Fibroblast of lung (primary cell): Measurements from ENCODE around the gene EPHB2. TPM values are rescaled to one million over a fixed set of nuclear protein-coding genes. Genes with fewer than 3 reads are reported as not detected.

Experiments used
- DNase-seq, 2 donors: peaks; one replicate each; pipeline versions ENCODE4 v3.0.0 to v3.0.0-alpha.2; 2010; ENCODE audit warnings: low read depth in 2 of 2
- H2AFZ ChIP-seq: 2 replicates; pipeline ENCODE4 v1.5.1; 2012; ENCODE audit warnings: low read length, control low read depth, inconsistent platforms
- H3K27ac ChIP-seq: 2 replicates; pipeline ENCODE4 v1.5.1; 2011; ENCODE audit warnings: low read length, control low read depth; ENCODE audit not compliant: insufficient read depth
- H3K27me3 ChIP-seq: 2 replicates; pipeline ENCODE4 v1.5.1; 2011; ENCODE audit warnings: mild to moderate bottlenecking, low read length; ENCODE audit not compliant: control insufficient read depth, insufficient read depth
- H3K36me3 ChIP-seq: 2 replicates; pipeline ENCODE4 v1.5.1; 2011; ENCODE audit warnings: low read length; ENCODE audit not compliant: control insufficient read depth, insufficient read depth
- H3K4me1 ChIP-seq: 2 replicates; pipeline ENCODE4 v1.5.1; 2011; ENCODE audit warnings: low read length; ENCODE audit not compliant: control insufficient read depth, insufficient read depth; ENCODE audit errors: extremely low read depth
- H3K4me2 ChIP-seq: 2 replicates; pipeline ENCODE4 v1.5.1; 2011; ENCODE audit warnings: low read length, control low read depth; ENCODE audit not compliant: insufficient read depth; ENCODE audit errors: extremely low read depth
- H3K4me3 ChIP-seq, 4 experiments: fragments of 200-600 bp in 1 of 4; sonication (generic) in 1 of 4; replicated peaks in 1 of 4; 2 replicates each; pipeline ENCODE4 v1.5.1; 2011 to 2016; ENCODE audit warnings: low read length in 4 of 4, low read depth in 3 of 4, mild to moderate bottlenecking in 3 of 4, control low read depth in 2 of 4, inconsistent platforms in 1 of 4, mixed read lengths in 1 of 4; ENCODE audit not compliant: insufficient read depth in 1 of 4; ENCODE audit errors: control extremely low read depth in 1 of 4
- H3K79me2 ChIP-seq: 2 replicates; pipeline ENCODE4 v1.5.1; 2012; ENCODE audit warnings: mild to moderate bottlenecking, low read length, inconsistent platforms; ENCODE audit not compliant: control insufficient read depth, insufficient read depth
- H3K9ac ChIP-seq: 2 replicates; pipeline ENCODE4 v1.5.1; 2011; ENCODE audit warnings: mild to moderate bottlenecking, low read length, control low read depth; ENCODE audit not compliant: insufficient read depth
- H3K9me3 ChIP-seq: 2 replicates; pipeline ENCODE4 v1.5.1; 2012; ENCODE audit warnings: low read depth, low read length; ENCODE audit not compliant: control insufficient read depth, insufficient read depth
- H4K20me1 ChIP-seq: 2 replicates; pipeline ENCODE4 v1.5.1; 2011; ENCODE audit warnings: low read length; ENCODE audit not compliant: control insufficient read depth, insufficient read depth; ENCODE audit errors: extremely low read depth
- EZH2 ChIP-seq: IDR thresholded peaks from 2 replicates; pipeline ENCODE4 v1.5.1; 2012; ENCODE audit warnings: low read length, control low read depth, mild to moderate bottlenecking; ENCODE audit errors: missing control alignments
- polyA plus RNA-seq, 2 donors: library from polyadenylated mRNA; depleted of rRNA in 1 of 2; stranded (reverse) in 1 of 2; unstranded in 1 of 2; fragments of >200 nt; gene quantifications; 2 replicates each; pipeline ENCODE4 v1.2.1, GENCODE V29; 2011 to 2012; ENCODE audit warnings: missing spikeins in 1 of 2
- total RNA-seq: library from RNA; depleted of rRNA; stranded (reverse); fragments of >200 nt; gene quantifications from 2 replicates; pipeline ENCODE4 v1.2.1, GENCODE V29; 2014
- TF ChIP-seq, protein P1 (sequence below), 2 donors: IDR thresholded peaks in 1 of 2; conservative IDR thresholded peaks in 1 of 2; 1 replicate in 1 of 2; 2 replicates in 1 of 2; pipeline ENCODE4 v1.5.1; 2011 to 2012; ENCODE audit warnings: low read length in 2 of 2, control low read depth in 1 of 2, inconsistent platforms in 1 of 2, low read depth in 1 of 2, mild to moderate bottlenecking in 1 of 2

EPHB2 gene
- total and polyA plus RNA-seq, 2 donors (not counting 1 experiment from before 2014, with no cell fraction given): 4.1 to 11.2 TPM

GRCh38 chr1:22925111-22925510, 214.5 kb downstream of the EPHB2 start:
- H2AFZ ChIP-seq: no peak overlapping the region
- DNase-seq: no peak
- no peaks in the 10 kb centered on the region for H3K36me3 ChIP-seq
- no peaks in the 10 kb centered on the region for H3K4me1 ChIP-seq
- no peaks in the 10 kb centered on the region for H3K79me2 ChIP-seq
- peaks cover 2% of the 10 kb centered on the region for H3K9me3 ChIP-seq
- H3K27ac ChIP-seq: no peak overlapping the region
- peaks cover 10% of the 10 kb centered on the region for H3K27me3 ChIP-seq
- no peaks in the 10 kb centered on the region for H4K20me1 ChIP-seq
- H3K4me3 ChIP-seq: no peak overlapping the region
- no peak overlapping the region for H3K4me2 ChIP-seq
- no peak for TF ChIP-seq EZH2
- TF ChIP-seq, protein P1, sequence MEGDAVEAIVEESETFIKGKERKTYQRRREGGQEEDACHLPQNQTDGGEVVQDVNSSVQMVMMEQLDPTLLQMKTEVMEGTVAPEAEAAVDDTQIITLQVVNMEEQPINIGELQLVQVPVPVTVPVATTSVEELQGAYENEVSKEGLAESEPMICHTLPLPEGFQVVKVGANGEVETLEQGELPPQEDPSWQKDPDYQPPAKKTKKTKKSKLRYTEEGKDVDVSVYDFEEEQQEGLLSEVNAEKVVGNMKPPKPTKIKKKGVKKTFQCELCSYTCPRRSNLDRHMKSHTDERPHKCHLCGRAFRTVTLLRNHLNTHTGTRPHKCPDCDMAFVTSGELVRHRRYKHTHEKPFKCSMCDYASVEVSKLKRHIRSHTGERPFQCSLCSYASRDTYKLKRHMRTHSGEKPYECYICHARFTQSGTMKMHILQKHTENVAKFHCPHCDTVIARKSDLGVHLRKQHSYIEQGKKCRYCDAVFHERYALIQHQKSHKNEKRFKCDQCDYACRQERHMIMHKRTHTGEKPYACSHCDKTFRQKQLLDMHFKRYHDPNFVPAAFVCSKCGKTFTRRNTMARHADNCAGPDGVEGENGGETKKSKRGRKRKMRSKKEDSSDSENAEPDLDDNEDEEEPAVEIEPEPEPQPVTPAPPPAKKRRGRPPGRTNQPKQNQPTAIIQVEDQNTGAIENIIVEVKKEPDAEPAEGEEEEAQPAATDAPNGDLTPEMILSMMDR (conservative IDR thresholded peaks at IDR 0.05 in 1 of 2, IDR thresholded peaks at IDR 0.05 in 1 of 2; ENCODE audit: low read depth in 1 of 2, low read length in 2 of 2): no peak
- no peak overlapping the region for H3K9ac ChIP-seq

DNA sequence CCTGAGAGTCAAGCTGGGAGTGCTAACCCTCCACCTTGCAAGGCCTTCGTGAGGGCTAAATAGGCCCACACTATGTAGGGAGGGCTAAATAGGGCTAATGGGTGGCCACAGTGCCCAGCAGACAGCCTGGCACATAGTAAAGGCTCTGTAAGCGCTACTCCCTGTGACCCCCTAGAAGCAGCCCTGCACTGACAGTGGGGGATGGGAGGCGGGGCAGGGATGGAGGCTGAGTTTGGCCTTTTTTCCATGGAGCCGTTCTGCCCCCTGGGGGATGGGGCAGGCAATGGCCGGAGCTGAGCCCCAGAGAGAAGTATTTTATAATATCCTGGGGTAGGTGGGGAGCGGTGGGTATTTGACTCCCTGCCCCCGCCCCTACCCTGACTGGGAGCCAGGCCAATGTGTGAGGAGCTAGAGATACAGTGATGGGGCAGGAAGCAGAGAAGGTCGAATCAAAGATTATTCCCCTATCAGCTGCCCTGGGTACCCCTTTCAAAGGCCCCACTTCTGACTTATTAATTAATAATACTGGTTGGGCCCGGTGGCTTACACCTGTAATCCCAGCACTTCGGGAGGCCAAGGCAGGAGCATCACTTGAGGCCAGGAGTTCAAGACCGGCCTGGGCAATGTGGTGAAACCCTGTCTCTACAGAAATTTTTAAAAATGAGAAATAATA, 219.7 kb downstream of the EPHB2 start:
- no peaks in the 10 kb centered on the region for H4K20me1 ChIP-seq
- no peaks in the 10 kb centered on the region for H3K4me1 ChIP-seq
- peak; percentile 8 to 25 for DNase-seq
- TF ChIP-seq EZH2: no peak
- TF ChIP-seq, protein P1 (conservative IDR thresholded peaks at IDR 0.05 in 1 of 2, IDR thresholded peaks at IDR 0.05 in 1 of 2; ENCODE audit: low read depth in 1 of 2, low read length in 2 of 2): peak; percentile 86 to 91
- no peak overlapping the region for H3K9ac ChIP-seq
- H3K4me2 ChIP-seq: no peak overlapping the region
- H3K27me3 ChIP-seq: peaks cover 10% of the 10 kb centered on the region
- H2AFZ ChIP-seq: no peak overlapping the region
- H3K36me3 ChIP-seq: no peaks in the 10 kb centered on the region
- no peak overlapping the region for H3K27ac ChIP-seq
- H3K9me3 ChIP-seq: no peaks in the 10 kb centered on the region
- no peaks in the 10 kb centered on the region for H3K79me2 ChIP-seq
- H3K4me3 ChIP-seq: no peak overlapping the region

- Histone ChIP-seq H3K9me3 (no peaks in the 10 kb centered on the region), H3K36me3 (no peaks in the 10 kb centered on the region), H3K4me1 (no peaks in the 10 kb centered on the region), H3K4me3 (no peak overlapping the region), H2AFZ (no peak overlapping the region), H3K9ac (no peak overlapping the region), H4K20me1 (no peaks in the 10 kb centered on the region), H3K27ac (no peak overlapping the region), H3K4me2 (no peak overlapping the region), H3K79me2 (no peaks in the 10 kb centered on the region), H3K27me3 (peaks cover 4% of the 10 kb centered on the region)
- no peak for TF ChIP-seq EZH2
- TF ChIP-seq, protein P1 (conservative IDR thresholded peaks at IDR 0.05 in 1 of 2, IDR thresholded peaks at IDR 0.05 in 1 of 2; ENCODE audit: low read depth in 1 of 2, low read length in 2 of 2): no peak
- DNase-seq: no peak
Measured at GRCh38 chr1:22932803-22933470, 222.3 kb downstream of the EPHB2 start.
